Stimulated activated CD8-positive, alpha-beta memory T cell treated with anti-CD3 and anti-CD28 coated beads, Interleukin-7, amount 100 ng/mL, for 4 hours (primary cell): ENCODE results near the gene NDUFA7.
"Not testable (repeated sequence)": the region's sequence is repeated elsewhere in the genome, so short reads cannot be mapped to it uniquely, and the experiment has no call there.

Experiments
- DNase-seq, 2 donors: peaks; one replicate each; pipeline ENCODE4 v3.0.0-alpha.2; 2020; ENCODE audit warnings: low read depth in 2 of 2

The NDUFA7 gene

GRCh38 chr19:8319807-8320520 is 1.2 kb downstream of the NDUFA7 start:
- no peak for DNase-seq

DNA sequence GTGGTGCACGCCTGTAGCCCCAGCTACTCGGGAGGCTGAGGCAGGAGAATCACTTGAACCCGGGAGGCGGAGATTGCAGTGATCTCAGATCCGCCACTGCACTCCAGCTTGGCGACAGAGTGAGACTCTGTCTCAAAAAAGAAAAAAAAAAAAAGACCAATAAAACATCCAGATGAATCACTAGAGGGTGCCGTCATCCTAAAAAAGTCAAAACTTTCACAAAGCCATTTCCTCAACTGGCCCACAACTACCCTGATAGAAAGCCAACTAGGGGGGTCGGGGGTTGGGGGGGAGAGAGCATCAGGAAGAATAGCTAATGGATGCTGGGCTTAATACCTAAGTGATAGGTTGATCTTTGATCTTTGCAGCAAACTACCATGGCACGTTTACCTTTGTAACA is 2.3 kb downstream of the NDUFA7 start:
- DNase-seq = not testable (repeated sequence)

GRCh38 chr19:8316351-8317125 is 4.6 kb downstream of the NDUFA7 start:
- no peak for DNase-seq

DNA sequence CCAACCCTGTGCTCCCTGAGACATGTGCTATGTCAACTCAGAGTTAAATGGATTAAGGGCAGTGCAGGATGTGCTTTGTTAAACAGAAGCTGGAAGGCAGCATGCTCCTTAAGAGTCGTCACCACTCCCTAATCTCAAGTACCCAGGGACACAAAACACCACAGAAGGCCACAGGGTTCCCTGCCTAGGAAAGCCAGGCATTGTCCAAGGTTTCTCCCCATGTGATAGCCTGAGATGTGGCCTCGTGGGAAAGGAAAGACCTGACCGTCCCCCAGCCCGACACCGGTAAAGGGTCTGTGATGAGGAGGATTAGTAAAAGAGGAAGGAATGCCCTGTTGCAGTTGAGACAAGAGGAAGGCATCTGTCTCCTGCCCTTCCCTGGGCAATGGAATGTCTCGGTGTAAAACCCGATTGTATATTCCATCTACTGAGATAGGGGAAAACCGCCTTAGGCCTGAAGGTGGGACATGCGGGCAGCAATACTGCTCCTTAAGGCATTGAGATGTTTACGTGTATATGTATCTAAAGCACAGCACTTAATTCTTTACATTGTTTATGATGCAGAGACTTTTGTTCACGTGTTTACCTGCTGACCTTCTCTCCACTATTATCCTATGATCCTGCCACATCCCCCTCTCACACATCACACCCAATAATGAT is 6.1 kb downstream of the NDUFA7 start:
- not testable (repeated sequence) for DNase-seq

DNA sequence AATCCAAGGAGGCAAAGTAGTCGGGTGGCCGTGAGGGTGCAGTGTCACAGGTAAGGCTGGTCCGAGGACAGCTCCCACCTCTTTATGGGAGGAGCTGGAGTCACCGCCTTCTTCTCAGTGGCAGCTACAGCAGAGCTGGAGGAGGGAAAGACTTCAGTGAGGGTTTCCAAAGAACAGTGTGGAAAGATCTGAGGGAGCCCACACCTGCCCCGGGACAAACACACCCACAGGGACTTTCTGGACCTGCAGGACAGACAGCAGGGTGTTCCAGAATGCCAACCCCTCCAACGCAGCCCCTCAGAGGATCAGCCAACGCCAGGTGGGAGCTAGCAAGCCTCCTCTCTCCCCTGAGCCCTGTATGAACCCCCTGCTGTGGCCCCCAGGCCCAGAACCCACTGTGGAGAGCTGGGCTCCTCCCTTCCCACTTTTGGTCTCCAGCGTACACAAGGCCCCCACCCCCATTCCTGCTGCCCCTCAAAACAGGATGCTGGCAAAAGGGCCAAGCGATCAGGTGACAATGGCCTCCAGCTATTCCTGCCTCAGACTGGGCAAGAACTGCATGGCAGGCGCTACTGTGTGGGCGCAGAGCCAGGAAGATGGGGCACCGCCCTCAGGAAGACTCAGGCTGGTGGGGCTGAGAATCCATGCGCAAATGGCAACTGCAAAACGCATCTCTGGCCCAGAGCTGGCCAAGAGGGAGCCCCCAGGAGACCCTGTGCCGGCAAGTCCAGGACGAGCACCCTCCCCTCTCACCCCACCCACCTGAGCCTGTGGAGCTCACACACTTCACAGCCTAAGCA is 9.5 kb downstream of the NDUFA7 start:
- DNase-seq = no peak

- no peak for DNase-seq
Measured at GRCh38 chr19:8310342-8311055, 10.7 kb downstream of the NDUFA7 start.

DNA sequence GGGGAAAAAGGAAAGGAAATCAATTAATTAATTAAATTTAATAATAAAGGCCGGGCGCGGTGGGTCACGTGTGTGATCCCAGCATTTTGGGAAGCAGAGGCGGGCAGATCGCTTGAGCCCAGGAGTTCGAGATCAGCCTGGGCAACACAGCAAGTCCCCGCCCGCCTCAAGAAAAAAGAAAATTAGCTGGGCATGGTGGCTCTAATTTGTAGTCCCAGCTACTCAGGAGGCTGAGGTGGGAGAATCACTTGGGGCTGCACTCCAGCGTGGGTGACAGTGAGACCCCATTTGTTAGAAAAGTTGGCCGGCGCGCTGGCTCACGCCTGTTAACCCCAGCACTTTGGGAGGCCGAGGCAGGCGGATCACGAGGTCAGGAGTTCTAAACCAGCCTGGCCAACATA is 12.3 kb downstream of the NDUFA7 start:
- no peak for DNase-seq

DNA sequence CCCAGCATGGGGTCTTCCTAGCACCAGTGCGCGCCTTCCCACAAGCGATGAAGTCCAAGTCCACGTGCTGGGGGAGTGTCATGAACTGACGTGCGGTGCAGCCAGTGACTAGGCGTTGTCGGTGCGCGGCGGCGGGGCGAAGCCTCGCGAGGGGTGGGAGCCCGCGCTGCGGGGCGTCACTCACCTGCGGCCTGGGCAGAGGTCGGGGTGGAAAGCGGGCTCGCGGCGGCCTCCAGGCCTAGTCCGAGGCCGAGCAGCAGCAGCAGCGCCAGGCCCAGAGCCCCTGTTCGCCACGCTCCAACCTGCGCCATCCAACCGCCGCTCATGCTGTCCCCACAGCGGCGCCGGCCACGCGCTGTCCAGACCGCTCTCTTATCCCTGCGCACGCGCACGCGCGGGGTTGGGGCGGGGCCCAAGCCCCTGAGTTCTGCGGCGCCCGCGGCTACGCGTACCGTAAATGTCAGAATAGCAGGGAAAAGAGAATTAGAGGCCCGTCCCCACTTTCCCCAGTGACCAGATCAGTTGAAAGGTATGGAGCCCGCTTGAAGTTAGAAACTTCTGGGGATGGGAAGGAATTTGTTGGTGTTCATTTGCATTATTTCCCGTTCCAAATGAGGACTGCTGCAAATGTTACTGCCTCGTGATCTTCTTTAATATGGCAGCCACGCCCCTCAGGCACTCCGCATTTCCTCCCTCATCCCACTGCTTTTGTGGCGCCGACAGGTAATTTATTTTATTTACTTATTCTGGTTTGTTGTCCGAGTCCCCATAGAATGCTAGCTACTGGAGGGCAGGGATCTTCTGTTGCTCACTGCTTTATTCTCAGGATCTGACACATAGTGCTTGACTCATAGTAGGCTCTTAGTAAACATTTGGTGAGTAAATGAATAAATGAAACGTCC is 13.0 kb downstream of the NDUFA7 start, which contains the start of gene CD320:
Gene CD320, minus strand, starts transcription at position 394 of the 902 bp plus-strand sequence. Its CDS starts 68 bp downstream, at position 326.
- DNase-seq = peak; percentile 68 to 79

DNA sequence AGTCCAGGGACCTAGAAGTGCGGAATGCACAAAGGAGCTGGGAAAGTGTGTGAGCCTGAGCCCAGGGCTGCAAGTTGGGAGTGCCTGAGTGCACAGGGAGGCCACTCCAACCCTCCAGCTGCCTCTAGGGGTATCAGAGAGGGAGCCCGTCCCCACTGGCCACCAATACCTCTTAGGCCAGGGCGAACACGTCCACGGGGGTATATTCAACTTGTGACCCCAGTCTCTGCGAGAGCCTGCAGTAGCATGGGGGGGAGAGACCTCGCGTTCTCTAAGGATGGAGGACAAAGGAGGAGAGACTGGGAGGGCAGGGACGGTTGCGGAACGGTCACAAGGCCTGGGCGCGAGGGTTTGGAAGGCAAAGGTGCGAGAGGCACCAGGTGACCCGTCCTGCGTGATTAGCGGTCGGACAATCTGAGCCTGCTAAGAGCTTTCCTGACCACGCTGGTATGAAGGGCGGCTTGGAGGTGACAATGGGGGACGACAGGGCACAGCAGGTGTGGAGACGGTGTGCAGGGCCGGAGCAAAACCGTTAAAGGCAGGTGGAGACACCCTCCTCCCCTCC is 13.7 kb downstream of the NDUFA7 start:
- DNase-seq = no peak

DNA sequence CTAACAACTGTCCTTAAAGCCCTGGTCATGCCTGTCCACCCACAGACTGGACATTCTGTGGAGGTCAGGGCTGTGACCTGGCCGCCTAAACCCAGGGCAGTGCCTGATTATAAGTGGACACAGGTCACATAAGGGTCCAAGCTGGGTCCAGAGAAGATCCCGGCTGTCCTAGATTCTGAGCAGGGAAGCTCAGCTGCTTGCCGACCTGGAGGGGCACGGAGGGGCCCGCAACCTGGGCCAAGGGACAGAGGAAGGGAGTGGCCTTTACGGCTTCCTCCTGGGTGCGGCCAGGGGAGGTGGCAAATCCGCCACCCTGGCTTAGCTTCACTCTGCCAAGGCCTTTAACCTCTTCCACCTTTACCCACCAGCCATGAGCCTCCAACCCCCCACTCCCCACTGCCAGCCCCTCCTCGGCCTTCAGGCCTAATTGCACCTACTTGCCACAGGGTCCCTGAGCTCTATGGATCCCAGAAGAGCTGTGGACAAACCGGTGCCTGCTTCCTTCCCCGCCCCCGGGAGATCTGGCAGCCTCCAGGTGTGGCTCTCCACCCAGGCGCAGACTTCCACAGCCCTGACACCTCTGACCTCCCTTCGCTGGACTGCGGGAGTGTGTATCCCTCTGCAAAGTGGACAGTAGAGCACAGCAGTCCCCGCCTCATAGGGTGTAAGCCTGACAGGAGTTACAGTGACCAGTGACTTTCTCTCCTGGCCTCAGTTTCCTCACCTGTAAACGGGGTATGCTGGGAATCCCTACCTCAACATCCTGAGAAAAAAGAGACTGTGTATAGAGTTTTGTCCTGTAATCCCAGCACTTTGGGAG is 14.7 kb downstream of the NDUFA7 start:
- DNase-seq = no peak

- no peak for DNase-seq
Measured at GRCh38 chr19:8305798-8306197, 15.4 kb downstream of the NDUFA7 start.

DNA sequence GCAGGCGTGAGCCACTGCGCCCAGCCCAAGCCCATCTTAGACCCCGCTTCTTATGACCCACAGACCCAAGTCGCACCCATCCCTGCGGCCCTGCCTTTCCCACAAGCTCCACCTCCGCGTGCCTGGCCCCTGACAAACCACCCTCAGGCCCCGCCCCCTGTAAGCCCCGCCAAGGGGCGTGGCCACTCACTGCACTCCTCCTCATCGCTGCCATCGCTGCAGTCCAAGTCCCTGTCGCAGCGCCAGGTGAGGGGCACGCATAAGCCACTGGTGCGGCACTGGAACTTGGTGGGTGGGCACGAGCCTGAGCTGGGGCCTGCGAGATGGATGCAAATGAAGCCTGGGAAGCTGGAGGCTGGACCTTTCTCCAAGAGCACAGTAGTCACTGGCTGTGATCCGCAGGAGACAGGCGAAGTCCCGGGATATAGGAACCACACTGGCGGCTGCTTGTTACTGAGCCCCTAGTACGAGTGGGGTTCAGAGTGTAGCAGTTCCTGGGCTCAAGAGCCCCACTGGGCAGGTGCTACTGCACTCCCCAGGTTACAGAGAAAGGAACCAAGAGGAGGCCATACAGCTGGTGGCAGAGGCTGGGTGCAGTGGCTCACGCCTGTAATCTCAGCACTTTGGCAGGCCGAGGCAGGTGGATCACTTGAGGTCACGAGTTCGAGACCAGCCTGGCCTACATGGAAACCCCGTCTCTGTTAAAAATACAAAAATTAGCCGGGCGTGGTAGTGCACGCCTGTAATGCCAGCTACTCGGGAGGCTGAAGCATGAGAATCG is 16.1 kb downstream of the NDUFA7 start:
- DNase-seq = no peak

- no peak for DNase-seq
Measured at GRCh38 chr19:8302734-8303133, 18.4 kb downstream of the NDUFA7 start.

DNA sequence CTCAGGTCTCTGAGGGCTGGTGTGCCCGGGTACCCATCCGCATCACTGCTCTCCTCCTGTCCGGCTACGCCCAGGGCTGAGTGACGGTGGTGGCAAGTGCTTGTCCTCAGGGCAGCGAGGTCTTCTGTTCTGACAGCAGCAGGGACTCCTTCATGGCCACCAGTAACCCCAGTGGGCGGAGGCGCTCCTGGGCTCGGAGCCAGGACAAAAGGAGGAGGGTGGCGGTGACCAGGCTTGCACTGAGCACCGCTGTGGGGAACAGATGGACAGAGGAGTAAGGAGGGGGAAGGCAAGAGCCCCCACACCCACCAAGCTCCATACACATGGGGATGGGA is 18.9 kb downstream of the NDUFA7 start:
- no peak for DNase-seq

- DNase-seq = not testable (repeated sequence)
Measured at GRCh38 chr19:8291337-8291736, 29.8 kb downstream of the NDUFA7 start.

- DNase-seq = not testable (repeated sequence)
Measured at GRCh38 chr19:8276508-8276907, 44.7 kb downstream of the NDUFA7 start.

GRCh38 chr19:8269724-8270123 is 51.5 kb downstream of the NDUFA7 start:
- no peak for DNase-seq

GRCh38 chr19:8265872-8266271 is 55.3 kb downstream of the NDUFA7 start:
- DNase-seq = no peak
